H9 (cell line): Measurements from ENCODE around the gene TNFAIP3. TPM values are rescaled to one million over a fixed set of nuclear protein-coding genes. Genes with fewer than 3 reads are reported as not detected.

Experiments used
- DNase-seq: peaks from one replicate; pipeline ENCODE4 v3.0.0-alpha.2; 2017
- H2AFZ ChIP-seq: one replicate; pipeline ENCODE4 v1.6.1; 2013; ENCODE audit warnings: mild to moderate bottlenecking, low read length, control low read depth, moderate library complexity
- H2AK5ac ChIP-seq: 2 replicates; pipeline ENCODE4 v1.6.1; 2013; ENCODE audit warnings: low read length, control low read depth, mixed read lengths; ENCODE audit not compliant: insufficient read length
- H2BK120ac ChIP-seq: one replicate; pipeline ENCODE4 v1.6.1; 2013; ENCODE audit warnings: low read depth, mild to moderate bottlenecking, low read length, control low read depth, inconsistent platforms; ENCODE audit not compliant: poor library complexity, severe bottlenecking
- H2BK12ac ChIP-seq: 2 replicates; pipeline ENCODE4 v1.6.1; 2013; ENCODE audit warnings: low read length, control low read depth, mixed read lengths, low read depth; ENCODE audit not compliant: insufficient read length
- H2BK15ac ChIP-seq: 2 replicates; pipeline ENCODE4 v1.6.1; 2013; ENCODE audit warnings: low read depth, low read length, control low read depth
- H2BK20ac ChIP-seq: one replicate; pipeline ENCODE4 v1.6.1; 2013; ENCODE audit warnings: low read depth, mild to moderate bottlenecking, low read length, control low read depth, inconsistent platforms; ENCODE audit not compliant: poor library complexity, severe bottlenecking
- H2BK5ac ChIP-seq: 2 replicates; pipeline ENCODE4 v1.6.1; 2013; ENCODE audit warnings: low read length, control low read depth, mixed read lengths; ENCODE audit not compliant: insufficient read length
- H3K14ac ChIP-seq: 2 replicates; pipeline ENCODE4 v1.6.1; 2013; ENCODE audit warnings: low read length, control low read depth; ENCODE audit not compliant: insufficient read depth
- H3K18ac ChIP-seq: 2 replicates; pipeline ENCODE4 v1.6.1; 2013; ENCODE audit warnings: low read depth, mild to moderate bottlenecking, mixed read lengths, low read length, control low read depth; ENCODE audit not compliant: insufficient read length
- H3K23ac ChIP-seq: 2 replicates; pipeline ENCODE4 v1.6.1; 2013; ENCODE audit warnings: low read length, control low read depth, mixed read lengths, low read depth; ENCODE audit not compliant: insufficient read length
- H3K23me2 ChIP-seq: 2 replicates; pipeline ENCODE4 v1.6.1; 2013; ENCODE audit warnings: low read depth, mild to moderate bottlenecking, mixed read lengths, low read length, control low read depth; ENCODE audit not compliant: insufficient read length, poor library complexity, severe bottlenecking
- H3K27ac ChIP-seq: 2 replicates; pipeline ENCODE4 v1.5.1; 2013; ENCODE audit warnings: low read length, control low read depth, mixed read lengths, low read depth; ENCODE audit not compliant: insufficient read length
- H3K27me3 ChIP-seq: 2 replicates; pipeline ENCODE4 v1.6.1; 2013; ENCODE audit warnings: low read length, control low read depth, inconsistent platforms; ENCODE audit not compliant: insufficient read depth
- H3K4ac ChIP-seq: 2 replicates; pipeline ENCODE4 v1.6.1; 2013; ENCODE audit warnings: low read depth, mild to moderate bottlenecking, control low read depth, inconsistent platforms, low read length, moderate library complexity
- H3K4me1 ChIP-seq: 2 replicates; pipeline ENCODE4 v1.6.1; 2013; ENCODE audit warnings: low read length, control low read depth, inconsistent platforms; ENCODE audit not compliant: insufficient read depth
- H3K4me2 ChIP-seq: 2 replicates; pipeline ENCODE4 v1.6.1; 2013; ENCODE audit warnings: low read length, control low read depth, mixed read lengths; ENCODE audit not compliant: insufficient read length, insufficient read depth
- H3K56ac ChIP-seq: 2 replicates; pipeline ENCODE4 v1.6.1; 2013; ENCODE audit warnings: low read depth, mild to moderate bottlenecking, mixed read lengths, low read length, control low read depth; ENCODE audit not compliant: insufficient read length
- H3K79me1 ChIP-seq: 2 replicates; pipeline ENCODE4 v1.6.1; 2013; ENCODE audit warnings: low read depth, mild to moderate bottlenecking, moderate library complexity, low read length, control low read depth, inconsistent platforms; ENCODE audit not compliant: insufficient read depth, poor library complexity, severe bottlenecking
- H3K79me2 ChIP-seq: 2 replicates; pipeline ENCODE4 v1.6.1; 2013; ENCODE audit warnings: low read length, control low read depth, inconsistent platforms; ENCODE audit not compliant: insufficient read depth
- H3K9ac ChIP-seq: 2 replicates; pipeline ENCODE4 v1.6.1; 2013; ENCODE audit warnings: low read length, control low read depth, mixed read lengths; ENCODE audit not compliant: insufficient read length; ENCODE audit errors: extremely low read depth
- H3K9me3 ChIP-seq: one replicate; pipeline ENCODE4 v1.6.1; 2013; ENCODE audit warnings: low read depth, low read length, inconsistent platforms; ENCODE audit not compliant: control insufficient read depth
- H3T11ph ChIP-seq: one replicate; pipeline ENCODE4 v1.6.1; 2013; ENCODE audit warnings: mild to moderate bottlenecking, low read length, control low read depth, inconsistent platforms
- H4K20me1 ChIP-seq: one replicate; pipeline ENCODE4 v1.6.1; 2013; ENCODE audit not compliant: control insufficient read depth, insufficient read length, insufficient read depth
- H4K5ac ChIP-seq: 2 replicates; pipeline ENCODE4 v1.6.1; 2013; ENCODE audit warnings: low read depth, mild to moderate bottlenecking, mixed read lengths, low read length, control low read depth; ENCODE audit not compliant: insufficient read length
- H4K8ac ChIP-seq: replicated peaks from 2 replicates; pipeline ENCODE4 v1.6.1; 2013; ENCODE audit warnings: low read length, control low read depth, mixed read lengths, low read depth; ENCODE audit not compliant: insufficient read length
- H4K91ac ChIP-seq: 2 replicates; pipeline ENCODE4 v1.6.1; 2013; ENCODE audit warnings: low read depth, mild to moderate bottlenecking, moderate library complexity, mixed read lengths, low read length, control low read depth; ENCODE audit not compliant: insufficient read length
- H3K27ac Mint-ChIP-seq, 3 experiments: 2 replicates in 2 of 3; 3 replicates in 1 of 3; pipeline ENCODE4 v1.8.0; 2020 to 2021; ENCODE audit warnings: mixed read lengths in 3 of 3, mild to moderate bottlenecking in 1 of 3, moderate library complexity in 1 of 3
- H3K27me3 Mint-ChIP-seq: 2 replicates; pipeline ENCODE4 v1.8.0; 2021; ENCODE audit warnings: low read depth, mild to moderate bottlenecking, moderate library complexity, mixed read lengths
- H3K36me3 Mint-ChIP-seq, 3 experiments: 2 replicates in 2 of 3; 3 replicates in 1 of 3; pipeline ENCODE4 v1.8.0; 2020 to 2021; ENCODE audit warnings: low read depth in 3 of 3, mixed read lengths in 3 of 3; ENCODE audit not compliant: insufficient read depth in 1 of 3
- H3K4me1 Mint-ChIP-seq, 2 experiments: 2 replicates each; pipeline ENCODE4 v1.8.0; 2020; ENCODE audit warnings: mixed read lengths in 2 of 2
- H3K4me3 Mint-ChIP-seq, 2 experiments: 2 replicates in 1 of 2; 3 replicates in 1 of 2; pipeline ENCODE4 v1.8.0; 2020 to 2021; ENCODE audit warnings: mild to moderate bottlenecking in 2 of 2, mixed read lengths in 2 of 2, moderate library complexity in 1 of 2
- H3K9me3 Mint-ChIP-seq, 2 experiments: 2 replicates in 1 of 2; 3 replicates in 1 of 2; pipeline ENCODE4 v1.8.0; 2020; ENCODE audit warnings: mild to moderate bottlenecking in 2 of 2, mixed read lengths in 2 of 2, moderate library complexity in 1 of 2
- CTCF ChIP-seq: fragments of 200-600 bp; sonication (generic); conservative IDR thresholded peaks from 3 replicates; pipeline ENCODE4 v1.8.0; 2021; ENCODE audit warnings: antibody characterized with exemption, mild to moderate bottlenecking
- WGBS: extraction: QIAGEN DNeasy Blood & Tissue Kit; methylation state at CpG from one replicate; pipeline ENCODE4 v1.1.7; 2013; ENCODE audit warnings: missing lambda C conversion rate, low lambda C conversion rate, mixed read lengths; ENCODE audit not compliant: insufficient read length; ENCODE audit errors: extremely low coverage; 5-methylcytosine and 5-hydroxymethylcytosine counted together
- total RNA-seq: library from RNA; stranded (reverse); gene quantifications from 2 replicates; pipeline ENCODE4 v1.2.1, GENCODE V29; 2021

The TNFAIP3 gene
- total RNA-seq, 1 experiment from 2014 or later, result 3.7 TPM

- H2AFZ ChIP-seq, result no peak overlapping the region
- H4K91ac ChIP-seq, result no peak overlapping the region
- no CpG with 5 or more reads among the region's 10 CpGs for WGBS
- no peak overlapping the region for H3K18ac ChIP-seq
- no peak overlapping the region for H3K14ac ChIP-seq
- no peak overlapping the region for H2BK120ac ChIP-seq
- H3K79me1 ChIP-seq, result no peaks in the 10 kb centered on the region
- H4K20me1 ChIP-seq, result no peaks in the 10 kb centered on the region
- Mint-ChIP-seq H3K4me3 (no peak overlapping the region), H3K4me1 (peaks cover 0 to 4% of the 10 kb centered on the region in 2 experiments; a peak in 2 of 4 replicates), H3K27me3 (peaks cover 14% of the 10 kb centered on the region), H3K9me3 (peaks cover 6 to 7% of the 10 kb centered on the region in 2 experiments; a peak in 4 of 5 replicates), H3K27ac (no peak overlapping the region), H3K36me3 (peaks cover 0 to 5% (median 4%) of the 10 kb centered on the region in 3 experiments; a peak in 4 of 7 replicates)
- no peak overlapping the region for H3K23ac ChIP-seq
- no peak overlapping the region for H2BK12ac ChIP-seq
- H3K4me2 ChIP-seq, result no peak overlapping the region
- no peak overlapping the region for H2BK15ac ChIP-seq
- no peak for TF ChIP-seq CTCF
- H2BK20ac ChIP-seq, result no peak overlapping the region
- H2BK5ac ChIP-seq, result no peak overlapping the region
- no peaks in the 10 kb centered on the region for H3K9me3 ChIP-seq
- H3K56ac ChIP-seq, result no peak overlapping the region
- H3K4ac ChIP-seq, result no peak overlapping the region
- H3K27me3 ChIP-seq, result no peaks in the 10 kb centered on the region
- no peak overlapping the region for H4K5ac ChIP-seq
- H2AK5ac ChIP-seq, result no peak overlapping the region
- DNase-seq, result no peak
- no peaks in the 10 kb centered on the region for H3K23me2 ChIP-seq
- no peaks in the 10 kb centered on the region for H3K79me2 ChIP-seq
- no peak overlapping the region for H3K9ac ChIP-seq
- H3K27ac ChIP-seq, result no peak overlapping the region
- no peaks in the 10 kb centered on the region for H3K4me1 ChIP-seq
- H4K8ac ChIP-seq, result no peak overlapping the region
- no peak overlapping the region for H3T11ph ChIP-seq
Measured at GRCh38 chr6:137911675-137912191, 44.7 kb downstream of the TNFAIP3 start.
